ENCODE results near the gene AKIRIN2. TPM values are rescaled to one million over a fixed set of nuclear protein-coding genes. Genes with fewer than 3 reads are reported as not detected.

AKIRIN2 gene
- total and polyA plus RNA-seq, 2 of the 13 experiments (the other 11 are each of a cell fraction or from before 2014, with no cell fraction given) = 15.6 to 23.4 TPM

DNA sequence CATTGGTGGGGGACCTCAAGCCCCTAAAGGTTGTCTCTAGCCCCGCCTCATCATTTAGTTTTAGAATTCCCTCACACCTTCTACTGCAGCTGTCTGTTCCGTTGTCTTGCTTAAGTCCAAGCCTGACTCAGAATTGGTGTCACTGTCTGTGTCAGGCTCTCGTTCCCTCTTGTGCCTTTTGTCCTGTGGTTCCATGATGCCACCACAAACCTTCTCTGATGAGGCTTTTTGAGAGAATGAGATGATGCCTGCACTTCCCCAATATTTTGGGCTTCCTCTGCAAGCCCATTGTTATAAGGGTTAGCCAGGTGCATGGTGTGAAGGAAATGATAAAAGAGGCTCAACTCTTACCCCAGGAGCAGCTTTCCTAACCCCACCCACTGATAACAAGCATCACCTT is 8.1 kb upstream of the AKIRIN2 start:
- TF ChIP-seq BHLHE40 (IDR thresholded peaks at IDR 0.05; ENCODE audit: low read length) (no peak), ATF7-NPFF (CRISPR knock-in tag; IDR thresholded peaks at IDR 0.05; ENCODE audit: low read depth) (no peak), NR2F1 (CRISPR knock-in tag; IDR thresholded peaks at IDR 0.05) (no peak), ZNF674 (CRISPR knock-in tag; IDR thresholded peaks at IDR 0.05; ENCODE audit: low read depth) (no peak), TCF7 (IDR thresholded peaks at IDR 0.05; ENCODE audit: low read depth) (no peak), ZNF224 (CRISPR knock-in tag; IDR thresholded peaks at IDR 0.05) (no peak), ZNF562 (CRISPR knock-in tag; IDR thresholded peaks at IDR 0.05; ENCODE audit: borderline replicate concordance) (no peak), GLMP (CRISPR knock-in tag; IDR thresholded peaks at IDR 0.05; ENCODE audit: borderline replicate concordance) (no peak)
- TF ChIP-seq, protein P1, sequence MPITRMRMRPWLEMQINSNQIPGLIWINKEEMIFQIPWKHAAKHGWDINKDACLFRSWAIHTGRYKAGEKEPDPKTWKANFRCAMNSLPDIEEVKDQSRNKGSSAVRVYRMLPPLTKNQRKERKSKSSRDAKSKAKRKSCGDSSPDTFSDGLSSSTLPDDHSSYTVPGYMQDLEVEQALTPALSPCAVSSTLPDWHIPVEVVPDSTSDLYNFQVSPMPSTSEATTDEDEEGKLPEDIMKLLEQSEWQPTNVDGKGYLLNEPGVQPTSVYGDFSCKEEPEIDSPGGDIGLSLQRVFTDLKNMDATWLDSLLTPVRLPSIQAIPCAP (CRISPR knock-in tag; IDR thresholded peaks at IDR 0.05; ENCODE audit: low read depth) = no peak
- TF ChIP-seq, protein P2, sequence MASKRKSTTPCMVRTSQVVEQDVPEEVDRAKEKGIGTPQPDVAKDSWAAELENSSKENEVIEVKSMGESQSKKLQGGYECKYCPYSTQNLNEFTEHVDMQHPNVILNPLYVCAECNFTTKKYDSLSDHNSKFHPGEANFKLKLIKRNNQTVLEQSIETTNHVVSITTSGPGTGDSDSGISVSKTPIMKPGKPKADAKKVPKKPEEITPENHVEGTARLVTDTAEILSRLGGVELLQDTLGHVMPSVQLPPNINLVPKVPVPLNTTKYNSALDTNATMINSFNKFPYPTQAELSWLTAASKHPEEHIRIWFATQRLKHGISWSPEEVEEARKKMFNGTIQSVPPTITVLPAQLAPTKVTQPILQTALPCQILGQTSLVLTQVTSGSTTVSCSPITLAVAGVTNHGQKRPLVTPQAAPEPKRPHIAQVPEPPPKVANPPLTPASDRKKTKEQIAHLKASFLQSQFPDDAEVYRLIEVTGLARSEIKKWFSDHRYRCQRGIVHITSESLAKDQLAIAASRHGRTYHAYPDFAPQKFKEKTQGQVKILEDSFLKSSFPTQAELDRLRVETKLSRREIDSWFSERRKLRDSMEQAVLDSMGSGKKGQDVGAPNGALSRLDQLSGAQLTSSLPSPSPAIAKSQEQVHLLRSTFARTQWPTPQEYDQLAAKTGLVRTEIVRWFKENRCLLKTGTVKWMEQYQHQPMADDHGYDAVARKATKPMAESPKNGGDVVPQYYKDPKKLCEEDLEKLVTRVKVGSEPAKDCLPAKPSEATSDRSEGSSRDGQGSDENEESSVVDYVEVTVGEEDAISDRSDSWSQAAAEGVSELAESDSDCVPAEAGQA (IDR thresholded peaks at IDR 0.05; ENCODE audit: low read depth) = no peak
- TF ChIP-seq, protein P2 (CRISPR knock-in tag; IDR thresholded peaks at IDR 0.05; ENCODE audit: borderline replicate concordance) = no peak
- H3K36me3 ChIP-seq (replicated peaks in 1 of 2; ENCODE audit: control insufficient read depth in 1 of 2, insufficient read depth in 2 of 2, low read length in 2 of 2) = no peaks in the 10 kb centered on the region
- ChIA-PET CTCF (ENCODE audit: low intra/inter-chr PET ratio, low total read pairs) (no interaction called here), POLR2A (no interaction called here)
- FAIRE-seq (no peak), DNase-seq (ENCODE audit: low spot score) (no peak), ATAC-seq (no peak)
- H3K9ac ChIP-seq (ENCODE audit: insufficient read depth, low read depth, low read length) = no peak overlapping the region
- intact Hi-C loops (cut with micrococcal nuclease; ENCODE audit: unreplicated experiment) = no loop called here
- H3K4me1 ChIP-seq (ENCODE audit: insufficient read depth, low read length) = peaks cover 14% of the 10 kb centered on the region
- WGBS (ENCODE audit: low lambda C conversion rate) = 57% methylated on average over 3 of the region's 3 CpGs
- no peaks in the 10 kb centered on the region for H3K27me3 ChIP-seq (ENCODE audit: control insufficient read depth in 1 of 2, insufficient read depth in 2 of 2, low read length in 2 of 2)
- H3K79me2 ChIP-seq (ENCODE audit: insufficient read depth, low read length) = no peaks in the 10 kb centered on the region
- no peak overlapping the region for H2AFZ ChIP-seq (ENCODE audit: low read length)
- no peak overlapping the region for H3K4me3 ChIP-seq (replicated peaks in 1 of 3; ENCODE audit: insufficient read depth in 1 of 3, low read depth in 2 of 3, low read length in 3 of 3)
- in situ Hi-C loops (cut with HindIII; ENCODE audit: extremely low pct_ligation_motif_present, low pct_unique_long_range_greater_than_20kb) = no loop called here
- H3K9me3 ChIP-seq (ENCODE audit: low read length) = no peaks in the 10 kb centered on the region
- no TSS peak for BruUV-seq (replicated peaks)
- H3K4me2 ChIP-seq (ENCODE audit: low read depth, low read length) = no peak overlapping the region
- H3K27ac ChIP-seq (ENCODE audit: extremely low read length, insufficient read depth, low read length) = no peak overlapping the region
- H4K20me1 ChIP-seq (ENCODE audit: insufficient read depth, low read length) = no peaks in the 10 kb centered on the region
